NK-92 treated with Interleukin-12 subunit alpha and Interleukin-12 subunit beta, amount 100 ng/mL, for 24 hours (cell line): ENCODE results near the gene AGO3.
A peak's percentile ranks its signal among the peaks of the same experiment; 100 is the strongest.

Source experiments
- DNase-seq: peaks from one replicate; lab custom pipeline; 2025; lab: John Stamatoyannopoulos, UW

Gene AGO3

DNA sequence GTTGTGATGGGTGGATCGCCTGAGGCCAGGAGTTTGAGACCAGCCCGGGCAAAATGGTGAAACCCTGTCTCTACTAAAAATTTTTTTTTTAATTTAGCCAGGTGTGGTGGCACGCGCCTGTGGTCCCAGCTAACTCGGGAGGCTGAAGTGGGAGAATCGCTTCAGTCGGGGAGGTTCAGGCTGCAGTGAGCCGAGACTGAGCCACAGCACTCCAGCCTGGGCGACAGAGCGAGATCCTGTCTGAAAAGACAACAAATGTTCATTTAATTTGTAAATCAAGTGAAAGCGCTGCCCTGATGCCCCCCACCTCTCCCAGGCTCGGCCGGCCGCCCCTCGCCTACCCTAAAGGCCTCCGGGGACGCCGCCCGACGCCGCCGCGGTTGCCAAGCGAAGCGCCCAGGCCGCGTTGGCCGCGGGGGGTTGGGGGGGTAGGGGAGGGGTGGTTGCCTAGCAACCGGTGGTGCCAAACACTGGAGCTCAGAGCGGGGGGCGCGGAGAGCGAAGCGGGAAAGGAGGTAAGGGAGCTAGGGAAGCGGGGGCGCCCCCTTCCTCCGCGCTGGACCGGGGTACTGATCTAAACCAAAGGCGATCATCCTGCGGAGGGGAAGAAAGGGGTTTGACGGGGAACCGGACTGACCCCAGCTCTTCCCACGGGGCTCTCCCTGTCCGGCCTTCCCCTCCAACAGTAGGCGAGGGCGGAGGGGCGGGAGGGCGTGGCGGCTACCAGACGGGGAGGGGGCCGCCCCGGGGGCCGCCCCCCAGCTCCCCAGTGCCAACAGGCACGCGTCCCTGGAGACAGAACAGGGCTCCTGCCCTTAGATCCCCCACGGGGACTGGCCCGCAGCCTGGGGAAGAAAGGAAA lies 153.0 kb downstream of the AGO3 start, which contains the start of gene TEKT2:
TSS of gene TEKT2 (plus strand) at position 460 of the 862 bp plus-strand sequence. CDS start 828 bp downstream, outside the sequence.
- no peak for DNase-seq

GRCh38 chr1:36084497-36085115 lies 153.7 kb downstream of the AGO3 start:
- DNase-seq = no peak

DNA sequence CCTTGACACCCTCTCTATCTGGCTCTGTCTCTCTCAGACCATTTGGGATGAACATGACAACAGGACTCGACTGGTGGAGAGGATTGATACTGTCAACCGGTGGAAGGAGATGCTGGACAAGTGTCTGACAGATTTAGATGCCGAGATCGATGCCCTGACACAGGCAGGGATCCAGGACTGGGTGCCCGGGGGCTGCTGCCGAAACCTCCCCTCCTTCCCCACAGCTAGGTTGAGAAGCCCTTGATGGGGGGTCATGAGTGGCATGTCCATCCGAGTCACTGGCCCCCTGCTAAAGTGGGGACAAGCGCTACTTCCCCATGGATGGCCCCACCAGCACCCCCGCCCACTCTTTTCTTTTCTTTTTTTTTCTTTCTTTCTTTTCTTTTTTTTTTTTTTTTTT lies 154.2 kb downstream of the AGO3 start:
- DNase-seq = no peak

DNA sequence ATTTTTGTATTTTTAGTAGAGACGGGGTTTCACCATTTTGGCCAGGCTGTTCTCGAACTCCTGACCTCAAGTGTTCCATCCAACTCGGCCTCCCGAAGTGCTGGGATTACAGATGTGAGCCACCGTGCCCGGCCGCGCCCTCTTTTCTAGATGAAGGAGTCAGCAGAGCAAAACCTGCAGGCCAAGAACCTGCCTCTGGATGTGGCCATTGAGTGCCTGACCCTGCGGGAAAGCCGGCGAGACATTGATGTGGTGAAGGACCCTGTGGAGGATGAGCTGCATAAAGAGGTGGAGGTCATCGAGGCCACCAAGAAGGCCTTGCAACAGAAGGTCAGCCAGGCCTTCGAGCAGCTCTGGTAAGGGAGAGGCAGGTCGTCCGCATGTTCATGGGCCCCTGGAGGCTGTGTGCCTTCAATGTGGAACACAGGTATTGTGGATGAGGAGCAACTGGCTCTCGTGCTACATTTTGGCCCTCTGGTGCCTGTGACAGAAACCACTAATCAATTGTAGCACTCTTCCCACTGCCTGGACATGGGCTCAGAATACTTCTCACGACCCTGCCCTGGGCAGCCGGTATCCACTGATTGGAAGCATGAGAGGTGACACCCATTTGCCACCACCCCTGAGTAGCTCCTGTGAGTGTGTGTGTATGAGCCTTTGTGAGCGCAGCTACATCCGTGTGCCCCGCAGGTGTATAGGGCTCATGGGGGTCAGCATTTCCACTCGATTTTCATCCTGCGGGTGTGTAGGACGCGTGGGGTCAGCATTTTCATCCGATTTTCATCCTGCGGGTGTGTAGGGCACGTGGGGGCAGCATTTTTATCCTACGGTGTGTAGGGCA lies 155.0 kb downstream of the AGO3 start:
- DNase-seq = no peak

- DNase-seq = no peak
Measured at GRCh38 chr1:36086529-36087232, 155.8 kb downstream of the AGO3 start.

DNA sequence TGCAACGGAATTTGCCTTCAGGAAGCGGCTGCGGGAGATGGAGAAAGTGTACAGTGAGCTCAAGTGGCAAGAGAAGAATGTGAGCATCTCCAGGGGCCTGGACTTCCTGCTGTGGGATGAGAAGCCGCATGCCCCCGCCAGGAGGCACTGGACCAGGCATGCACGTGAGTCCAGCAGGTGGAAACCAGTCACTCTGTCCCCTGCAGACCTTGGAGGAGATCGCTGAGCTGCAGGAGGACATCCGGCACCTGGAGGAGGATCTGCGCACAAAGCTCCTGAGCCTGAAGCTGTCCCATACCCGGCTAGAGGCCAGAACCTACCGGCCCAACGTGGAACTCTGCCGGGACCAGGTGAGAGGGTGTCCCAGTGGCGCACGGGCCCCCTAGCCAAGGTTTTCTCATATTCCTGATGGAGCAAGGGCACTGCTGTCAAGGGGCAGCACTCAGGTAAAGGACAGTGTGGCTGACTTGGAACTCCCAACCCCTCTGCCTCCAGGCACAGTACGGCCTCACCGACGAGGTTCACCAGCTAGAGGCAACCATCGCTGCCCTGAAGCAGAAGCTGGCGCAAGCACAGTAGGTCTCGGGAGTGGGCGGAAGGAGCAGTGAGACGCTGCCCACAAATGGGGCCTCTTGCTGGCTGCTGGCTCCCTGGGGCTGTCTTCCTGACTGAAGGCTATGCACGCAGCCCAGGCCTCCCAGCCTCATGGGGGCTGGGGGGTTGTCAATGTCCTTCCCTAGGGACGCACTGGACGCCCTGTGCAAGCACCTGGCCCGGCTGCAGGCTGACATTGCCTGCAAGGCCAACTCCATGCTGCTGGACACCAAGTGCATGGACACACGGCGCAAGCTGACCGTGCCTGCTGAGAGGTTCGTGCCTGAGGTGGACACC lies 156.6 kb downstream of the AGO3 start:
- DNase-seq = no peak

GRCh38 chr1:36088265-36088576 lies 157.3 kb downstream of the AGO3 start:
- DNase-seq = no peak

- peak; percentile 83 for DNase-seq
Measured at GRCh38 chr1:36088577-36089392, 157.9 kb downstream of the AGO3 start, which contains the start of gene ADPRS. ADPRS (plus strand) TSS chr1:36088892; CDS start chr1:36088905, 13 bp downstream.

GRCh38 chr1:36089393-36090121 lies 158.7 kb downstream of the AGO3 start:
- no peak for DNase-seq

DNA sequence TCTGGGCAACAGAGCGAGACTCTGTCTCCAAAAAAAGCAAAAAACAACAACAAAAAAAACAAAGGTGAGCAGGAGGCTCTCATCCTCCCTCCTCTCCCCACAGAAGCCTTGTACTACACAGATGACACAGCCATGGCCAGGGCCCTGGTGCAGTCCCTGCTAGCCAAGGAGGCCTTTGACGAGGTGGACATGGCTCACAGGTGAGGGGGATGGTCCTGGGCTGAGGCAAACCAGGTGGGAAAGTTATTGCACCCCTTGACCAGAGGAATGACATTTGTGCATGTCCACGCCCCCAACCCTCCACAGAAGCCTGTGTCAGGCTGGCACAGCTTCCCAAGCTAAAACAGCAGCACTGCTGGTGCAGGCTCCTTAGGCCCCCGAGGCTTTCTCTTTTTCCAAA lies 160.2 kb downstream of the AGO3 start:
- no peak for DNase-seq

- DNase-seq = no peak
Measured at GRCh38 chr1:36091698-36092097, 160.8 kb downstream of the AGO3 start.

- no peak for DNase-seq
Measured at GRCh38 chr1:36092166-36092797, 161.4 kb downstream of the AGO3 start.

GRCh38 chr1:36092798-36093185 lies 161.9 kb downstream of the AGO3 start:
- DNase-seq = no peak

- DNase-seq = no peak
Measured at GRCh38 chr1:36093226-36093625, 162.3 kb downstream of the AGO3 start.

DNA sequence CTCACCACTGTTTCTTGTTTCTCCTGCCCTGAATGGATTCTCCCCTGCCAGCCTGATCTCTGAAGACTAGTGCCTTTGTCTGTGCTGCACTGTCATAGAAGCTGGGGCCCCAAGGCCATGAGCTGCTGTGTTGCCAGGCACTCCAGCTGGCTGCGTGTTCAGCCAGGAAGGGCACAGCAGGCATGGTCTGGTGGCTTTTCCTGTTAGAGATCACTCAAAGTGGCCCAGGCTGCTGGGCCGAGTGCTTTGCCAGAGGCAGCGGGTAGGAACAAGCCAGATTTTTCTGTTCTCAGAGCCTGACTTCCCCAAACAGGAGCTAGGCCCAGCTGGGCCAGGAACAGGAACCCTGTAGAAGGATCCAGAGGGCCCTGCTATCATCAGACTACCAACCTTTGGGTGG lies 163.0 kb downstream of the AGO3 start:
- no peak for DNase-seq

GRCh38 chr1:36094621-36095061 lies 163.7 kb downstream of the AGO3 start:
- DNase-seq = no peak

DNA sequence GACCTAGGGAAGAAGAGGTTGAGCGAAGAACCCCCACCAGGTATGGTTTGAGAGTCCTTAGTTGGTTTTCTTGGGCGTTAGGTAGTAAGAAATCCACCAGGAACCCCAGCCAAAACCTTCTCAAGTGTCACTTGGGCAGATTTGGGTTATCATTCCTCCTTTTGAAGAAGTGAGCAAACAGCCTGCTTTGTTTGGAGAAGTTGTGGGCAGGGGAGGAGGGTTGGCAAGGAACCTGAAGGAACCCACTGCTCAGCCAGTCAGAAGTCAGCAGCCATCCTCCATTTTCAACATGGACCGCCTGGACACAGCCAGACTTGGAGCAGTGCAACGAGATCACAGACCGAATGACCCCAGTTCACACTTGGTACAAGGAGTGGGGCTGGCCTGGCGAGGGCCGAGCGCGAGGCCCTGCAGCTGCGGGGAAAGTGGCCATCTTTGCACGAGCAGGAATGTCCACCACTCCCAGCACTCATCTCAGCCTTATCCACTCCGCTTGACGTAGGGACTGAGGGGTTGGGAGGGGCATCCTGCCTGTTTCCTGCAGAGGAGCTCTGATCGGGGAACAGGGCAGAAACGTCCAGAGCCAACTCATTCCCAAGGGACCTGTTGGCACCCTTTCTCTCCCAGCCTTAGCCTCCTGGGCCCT lies 165.0 kb downstream of the AGO3 start:
- DNase-seq = no peak
